GM18909 (cell line): ENCODE measurements around the gene CLEC4G.

Experiments
- ATAC-seq: cut with Tn5 transposase; IDR thresholded peaks from one replicate; pipeline ENCODE4 v1.9.1; 2021; ENCODE audit warnings: mild to moderate bottlenecking; ENCODE audit not compliant: unreplicated experiment, poor library complexity

The CLEC4G gene

DNA sequence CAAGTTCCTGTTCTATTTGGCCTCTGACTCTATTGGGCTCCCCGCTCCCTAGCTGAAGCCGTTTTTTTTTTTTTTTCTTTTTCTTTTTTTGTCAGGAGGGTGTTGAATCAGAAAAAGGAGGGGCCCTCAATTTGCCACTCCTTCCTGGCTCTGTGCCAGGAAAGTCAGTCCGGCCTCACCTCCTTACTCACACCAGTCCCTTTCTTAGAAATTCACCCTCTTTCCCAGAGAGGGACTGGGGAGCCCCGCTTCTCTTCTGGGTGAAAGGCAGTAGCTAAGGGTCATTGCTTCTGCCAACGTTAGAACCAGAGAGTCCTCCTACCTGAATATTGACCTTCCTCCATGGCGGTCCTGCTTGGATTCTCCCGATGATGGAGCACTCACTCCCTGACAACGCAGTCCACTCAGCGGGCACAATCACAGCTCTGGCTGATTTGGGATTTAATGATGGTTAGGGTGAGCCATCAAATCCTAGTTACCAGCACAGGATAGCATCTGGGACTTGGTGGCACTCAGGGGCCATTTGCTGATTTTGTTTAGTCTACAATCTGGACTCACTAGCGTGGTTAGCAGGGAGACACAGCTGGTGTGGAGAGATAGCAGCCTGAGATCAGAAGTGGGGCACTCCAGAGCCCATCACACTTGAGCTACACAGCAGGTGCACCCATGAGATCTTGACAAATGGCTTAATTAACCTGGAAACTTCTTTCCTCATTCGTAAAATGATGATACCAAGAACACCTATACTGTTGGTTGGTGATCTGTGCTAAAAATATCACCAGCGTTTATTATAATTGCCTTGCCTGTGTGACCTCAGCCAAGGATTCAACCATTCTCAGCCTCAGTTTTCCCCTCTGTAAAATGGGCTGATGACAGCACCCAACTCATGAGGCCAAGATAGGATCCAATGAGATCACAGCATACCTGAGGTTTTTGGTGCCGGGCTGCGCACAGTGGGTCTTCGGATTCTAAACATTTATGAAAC is 32.2 kb downstream of the CLEC4G start:
- ATAC-seq = no peak

DNA sequence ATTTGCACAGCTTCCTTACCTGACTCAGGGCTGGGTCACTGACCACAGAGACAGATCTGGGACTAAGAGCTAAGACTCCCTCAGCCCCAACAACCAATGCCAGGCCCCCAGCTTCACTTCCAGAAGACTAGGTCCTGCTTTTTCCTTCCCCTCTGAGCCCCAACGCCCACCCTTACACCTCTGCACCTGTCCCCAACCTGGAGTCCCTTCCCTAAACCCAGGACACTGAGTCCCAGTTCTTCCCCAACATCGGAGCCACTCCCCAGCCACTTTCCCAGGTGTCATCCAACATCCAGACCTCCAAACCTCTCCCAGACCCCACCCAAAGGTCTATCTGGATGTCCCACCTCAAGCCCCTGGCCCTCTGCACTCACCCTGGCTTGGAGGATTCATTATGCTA is 32.9 kb downstream of the CLEC4G start:
- ATAC-seq = no peak

DNA sequence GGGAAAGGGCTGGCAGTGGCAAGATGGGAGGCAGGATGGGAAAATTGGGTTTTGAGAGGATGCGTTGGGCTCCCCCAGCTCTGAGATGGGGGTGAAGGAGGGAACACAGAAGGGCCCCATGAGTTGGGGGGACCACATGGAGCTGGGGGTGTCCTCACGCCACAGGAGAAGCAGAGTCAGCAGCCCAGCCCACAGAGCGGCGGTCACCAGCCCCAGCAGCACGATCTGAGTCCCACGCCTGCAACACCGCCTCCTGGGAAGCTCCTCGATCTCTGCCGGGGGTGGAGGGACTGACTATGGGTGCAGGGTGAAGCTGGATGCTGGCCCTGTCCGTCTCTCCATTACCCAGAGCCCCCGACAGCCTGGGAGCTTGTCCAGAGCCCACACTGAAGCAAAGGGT is 33.3 kb downstream of the CLEC4G start:
- no peak for ATAC-seq

DNA sequence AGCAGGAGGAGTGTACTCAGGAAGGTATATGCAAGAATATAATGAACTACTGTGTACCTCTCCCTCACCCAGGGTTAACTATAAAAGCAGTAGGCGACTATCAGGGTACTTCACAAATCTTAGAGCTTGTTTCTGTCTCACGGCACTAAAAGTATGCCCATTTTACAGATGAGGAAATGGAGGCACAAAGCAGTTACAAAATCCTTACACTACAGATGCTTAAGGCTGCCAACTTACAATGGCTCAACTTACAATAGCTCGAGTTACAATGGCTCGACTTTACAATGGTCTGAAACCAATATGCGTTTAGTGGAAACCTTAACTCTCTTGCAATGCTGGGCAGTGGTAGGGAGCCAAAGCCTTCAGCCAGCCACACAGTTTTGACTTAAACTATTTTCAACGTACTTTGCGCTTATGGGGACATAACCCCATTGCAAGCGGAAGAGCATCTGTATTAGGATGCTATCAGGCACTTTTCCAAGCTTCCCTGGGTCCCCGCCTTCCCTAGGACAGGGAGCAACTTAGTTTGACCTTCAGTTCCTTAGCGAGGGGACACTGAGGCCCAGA is 34.1 kb downstream of the CLEC4G start:
- ATAC-seq = no peak

DNA sequence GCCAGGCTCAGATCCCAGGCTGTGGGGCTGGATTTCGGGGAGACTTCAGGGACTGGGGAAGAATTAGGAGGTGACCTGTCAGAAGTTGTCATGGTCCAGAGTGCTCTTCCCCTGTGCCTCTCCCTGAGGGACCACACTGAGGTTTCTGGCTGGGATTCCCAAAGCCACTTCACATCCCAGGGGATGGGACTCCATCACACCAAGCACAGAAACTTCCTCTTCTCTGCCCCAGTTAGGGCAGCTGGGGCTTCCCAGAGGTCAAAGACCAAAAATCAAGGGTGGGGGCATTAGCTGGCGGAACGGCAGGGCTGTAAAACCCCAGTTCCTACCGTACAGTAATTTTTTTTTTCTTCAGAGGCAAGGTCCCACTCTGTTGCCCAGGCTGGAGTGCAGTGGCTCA is 37.4 kb downstream of the CLEC4G start:
- ATAC-seq = no peak

DNA sequence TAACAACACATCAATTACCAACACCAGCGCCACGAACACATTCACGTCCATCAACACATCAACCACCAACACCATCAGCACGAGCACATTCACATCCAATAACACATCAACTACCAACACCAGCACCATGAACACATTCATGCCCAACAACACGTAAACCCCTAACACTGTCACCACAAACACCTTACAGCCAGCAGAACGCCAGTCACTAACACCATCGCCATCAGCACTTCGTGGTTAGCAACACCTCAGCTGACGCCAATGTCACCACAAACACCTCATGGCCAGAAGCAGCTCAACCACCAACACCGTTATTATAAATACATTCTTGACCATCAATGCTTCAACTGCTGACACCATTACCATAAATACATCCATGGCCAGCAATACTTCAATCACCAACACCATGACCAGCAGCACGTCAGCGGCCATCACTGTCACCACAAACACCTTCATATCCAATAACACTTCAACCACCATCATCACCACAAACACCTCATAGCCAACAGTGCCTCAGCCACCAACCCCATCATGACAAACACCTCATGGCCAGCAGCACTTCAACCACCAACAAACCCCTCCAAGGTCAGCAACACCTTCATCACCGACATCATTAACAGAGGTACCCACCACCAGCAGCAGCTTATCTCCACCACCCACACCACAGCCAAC is 39.4 kb downstream of the CLEC4G start:
- ATAC-seq = no peak

DNA sequence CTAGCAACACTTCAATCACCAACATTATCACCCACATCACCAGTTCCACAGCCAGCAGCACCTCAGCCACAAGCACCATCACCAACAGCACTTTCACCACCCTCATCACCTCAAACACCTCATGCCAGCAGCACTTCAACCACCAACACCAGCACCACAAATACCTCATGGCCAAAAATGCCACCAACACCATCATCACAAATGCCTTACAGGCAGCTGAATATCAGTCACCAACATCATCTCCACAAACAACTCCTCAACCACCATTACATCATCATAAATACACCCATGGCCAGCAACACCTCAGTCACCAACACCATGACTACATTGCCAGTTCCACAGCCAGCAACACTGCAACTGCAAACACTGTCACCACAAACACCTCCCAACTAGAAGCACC is 40.4 kb downstream of the CLEC4G start:
- no peak for ATAC-seq

DNA sequence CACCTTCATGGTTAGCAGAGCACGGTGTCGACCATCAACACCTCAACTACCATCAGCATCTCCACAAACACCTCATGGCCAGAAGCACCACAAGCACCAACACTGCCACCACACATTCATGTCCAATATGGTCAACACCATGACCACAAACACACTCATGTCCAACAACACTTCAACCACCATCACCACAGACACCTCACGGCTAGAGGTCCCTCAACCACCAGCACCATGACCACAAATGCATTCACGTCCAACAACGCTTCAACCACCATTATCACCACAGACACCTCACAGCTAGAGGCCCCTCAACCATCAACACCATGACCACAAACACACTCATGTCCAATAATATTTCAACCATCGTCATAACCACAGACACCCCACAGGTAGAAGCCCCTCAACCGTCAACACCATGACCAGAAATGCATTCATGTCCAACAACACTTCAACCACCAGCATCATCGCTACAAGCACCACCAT is 41.1 kb downstream of the CLEC4G start:
- no peak for ATAC-seq

DNA sequence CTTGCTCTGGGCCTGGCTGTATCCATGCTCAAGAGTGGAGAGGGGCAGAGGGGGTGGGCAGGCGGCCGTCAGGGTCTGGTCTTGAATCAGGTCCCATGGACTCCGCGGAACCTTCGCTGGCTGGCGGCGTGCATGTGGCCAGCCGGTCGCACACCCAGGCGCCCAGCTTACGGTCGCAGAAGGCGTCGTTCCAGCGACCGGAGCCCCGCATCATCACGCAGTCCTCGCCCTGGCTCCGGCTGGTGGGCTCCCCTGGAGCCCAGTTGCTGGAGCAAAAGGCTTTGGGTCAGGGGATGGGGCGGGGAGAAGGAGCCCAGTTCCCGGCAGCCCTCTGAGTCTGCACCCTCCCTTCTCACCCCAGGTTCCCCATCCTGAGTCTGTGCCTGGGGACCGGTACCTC is 42.7 kb downstream of the CLEC4G start:
- no peak for ATAC-seq

DNA sequence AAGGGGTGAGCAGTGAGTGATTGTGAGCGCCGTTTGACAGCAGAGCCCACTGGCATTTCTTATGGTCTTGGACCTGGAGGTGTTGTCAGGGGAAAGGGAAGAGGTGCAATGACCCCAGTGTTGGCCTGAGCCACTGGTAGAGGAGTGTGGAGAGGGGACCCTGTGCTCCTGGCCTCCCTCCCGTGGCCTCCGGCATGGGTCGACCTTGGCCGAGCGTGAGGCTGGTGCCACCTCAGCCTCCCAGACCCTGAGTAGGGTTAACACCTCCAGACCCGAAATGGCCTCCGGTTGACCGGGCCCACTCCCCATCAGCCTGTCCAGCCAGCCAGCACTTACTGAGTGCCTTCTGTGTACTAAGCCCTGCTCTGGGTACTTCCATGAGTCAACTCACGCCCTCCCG is 44.7 kb downstream of the CLEC4G start:
- ATAC-seq = no peak

DNA sequence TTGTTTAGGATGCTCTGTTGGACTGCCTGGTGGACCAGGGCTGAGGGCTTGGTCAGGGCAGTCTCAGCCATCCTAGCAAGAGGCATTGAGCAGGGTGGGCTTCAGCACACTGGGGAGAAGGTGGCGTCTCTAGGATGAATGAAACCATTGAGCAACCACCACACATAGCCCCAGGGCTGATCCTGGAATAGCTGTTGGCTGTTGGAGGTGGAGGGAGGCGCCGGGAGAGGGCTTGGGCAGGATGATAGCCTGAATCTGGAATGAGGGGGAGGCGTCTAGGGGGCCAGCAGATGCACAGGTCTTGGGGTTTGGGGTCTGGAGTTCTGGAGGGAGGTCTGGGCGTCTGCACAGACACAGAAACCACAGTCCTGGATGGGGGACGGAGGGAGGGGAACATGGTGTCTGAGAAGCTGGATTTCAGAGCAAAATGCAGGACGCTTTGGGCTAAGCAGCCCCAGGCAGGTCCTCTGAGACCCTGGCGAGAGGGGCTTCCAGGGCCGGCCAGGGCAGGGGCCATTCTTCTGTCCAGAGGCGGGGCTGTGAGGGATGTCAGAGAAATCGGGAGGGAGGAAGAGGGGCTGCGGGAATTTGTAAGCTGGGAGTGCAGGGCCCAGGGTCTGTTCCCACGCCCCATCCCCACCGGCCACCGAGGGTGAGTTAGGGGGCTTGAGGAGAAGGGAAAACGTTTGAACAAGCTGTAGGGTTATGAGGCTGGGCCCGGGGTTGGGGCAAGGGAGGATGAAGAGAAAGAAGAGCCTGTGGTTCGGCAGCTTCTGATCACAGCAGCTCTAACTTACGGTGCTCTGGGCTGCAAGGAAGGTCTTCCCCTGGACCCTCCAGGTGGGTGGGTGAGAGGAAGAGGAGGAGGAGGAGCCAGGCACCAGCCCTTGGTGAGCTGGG is 46.1 kb downstream of the CLEC4G start:
- ATAC-seq = no peak

DNA sequence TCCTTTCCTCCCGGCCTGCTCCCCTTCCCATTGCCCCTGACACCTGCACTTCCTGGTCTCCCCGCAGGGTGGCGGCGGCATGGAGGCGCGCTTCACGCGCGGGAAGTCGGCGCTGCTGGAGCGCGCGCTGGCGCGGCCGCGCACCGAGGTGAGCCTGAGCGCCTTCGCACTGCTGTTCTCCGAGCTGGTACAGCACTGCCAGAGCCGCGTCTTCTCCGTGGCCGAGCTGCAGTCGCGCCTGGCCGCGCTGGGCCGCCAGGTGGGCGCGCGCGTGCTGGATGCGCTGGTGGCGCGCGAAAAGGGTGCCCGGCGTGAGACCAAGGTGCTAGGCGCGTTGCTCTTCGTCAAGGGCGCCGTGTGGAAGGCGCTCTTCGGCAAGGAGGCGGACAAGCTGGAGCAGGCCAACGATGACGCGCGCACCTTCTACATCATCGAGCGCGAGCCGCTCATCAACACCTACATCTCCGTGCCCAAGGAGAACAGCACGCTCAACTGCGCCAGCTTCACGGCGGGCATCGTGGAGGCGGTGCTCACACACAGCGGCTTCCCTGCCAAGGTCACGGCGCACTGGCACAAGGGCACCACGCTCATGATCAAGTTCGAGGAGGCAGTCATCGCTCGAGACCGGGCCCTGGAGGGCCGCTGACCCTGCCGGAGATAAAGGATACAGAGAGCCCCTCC is 49.6 kb downstream of the CLEC4G start:
- no peak for ATAC-seq

DNA sequence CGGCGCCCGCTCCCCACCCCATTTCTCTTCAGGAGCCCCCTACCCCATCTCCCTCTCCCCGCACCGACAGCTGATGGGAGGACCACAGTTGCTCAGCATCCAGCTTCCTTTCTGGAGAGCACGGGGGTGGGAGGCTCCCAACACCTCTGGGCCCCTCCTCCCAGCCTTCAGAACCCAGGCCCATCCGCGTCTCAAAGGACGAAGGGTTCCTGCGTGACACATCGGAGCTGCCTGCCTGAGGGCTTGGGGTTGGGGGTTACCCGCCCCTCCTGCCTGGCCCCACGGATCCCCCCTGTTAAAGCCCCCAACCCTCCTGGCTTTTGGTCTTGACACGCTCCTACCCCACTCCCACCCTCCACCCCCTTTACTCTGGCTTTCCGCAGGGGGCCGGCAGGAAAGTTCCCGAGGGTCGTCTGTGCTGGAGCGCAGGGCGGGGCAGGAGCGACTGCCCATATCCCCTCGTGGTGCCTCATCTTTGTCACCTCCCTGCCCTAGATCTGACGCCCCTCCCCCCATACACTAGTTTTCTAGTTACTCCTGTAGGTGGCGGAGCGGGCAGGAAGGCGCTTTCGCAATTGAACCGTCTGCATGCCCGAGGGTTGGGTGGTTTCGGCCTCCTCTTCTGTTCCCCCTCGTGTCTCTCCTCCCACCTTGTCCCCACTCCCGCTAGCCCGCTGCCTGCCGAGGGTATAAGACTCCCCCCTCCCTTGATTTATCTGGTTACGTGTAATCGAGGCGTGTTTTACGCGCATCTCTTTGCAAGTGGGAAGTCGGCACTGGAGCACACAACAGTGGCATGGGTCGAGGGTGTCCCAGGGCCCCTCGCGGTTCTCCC is 50.4 kb downstream of the CLEC4G start:
- no peak for ATAC-seq

DNA sequence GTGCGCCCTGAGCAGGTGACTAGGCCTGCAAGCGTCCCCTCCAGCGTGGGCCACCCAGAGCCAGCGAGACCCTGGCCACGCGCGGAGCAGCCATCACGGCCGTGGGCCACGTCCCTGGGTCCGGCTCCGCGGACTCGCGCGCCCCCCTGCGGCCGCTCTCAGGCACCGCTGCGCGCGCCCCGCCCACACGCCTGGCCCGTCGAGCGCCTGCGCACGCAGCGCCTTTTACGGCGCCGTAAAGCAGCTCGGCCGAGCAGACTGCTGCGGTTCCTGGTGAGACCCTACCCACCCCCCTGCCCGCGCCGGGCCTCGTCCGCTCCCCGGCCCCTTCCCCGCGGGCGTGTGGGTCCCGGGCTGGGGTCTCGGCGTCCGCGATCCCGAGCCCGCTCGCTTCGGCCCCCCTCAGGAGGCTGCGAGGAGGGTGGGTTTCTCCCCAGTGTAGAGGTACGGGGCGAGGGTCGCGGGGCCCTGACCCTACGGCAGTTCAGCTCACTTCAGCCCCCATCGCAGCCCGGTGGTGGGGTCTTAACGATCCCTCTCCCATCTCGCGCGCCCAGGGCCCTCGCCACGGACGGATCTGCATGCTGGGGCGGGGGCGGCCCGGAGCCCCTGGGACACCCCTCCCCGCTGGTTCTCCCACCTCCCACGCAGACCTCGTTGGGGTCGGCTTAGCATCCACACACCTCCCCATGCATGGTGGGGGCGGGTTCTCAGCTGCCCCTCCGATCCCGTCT is 51.1 kb downstream of the CLEC4G start, which contains the start of gene TRAPPC5:
Gene TRAPPC5 (plus strand): TSS at position 228 of the 734 bp plus-strand sequence. CDS start 1,421 bp downstream, outside the sequence.
- ATAC-seq = peak; percentile 77

DNA sequence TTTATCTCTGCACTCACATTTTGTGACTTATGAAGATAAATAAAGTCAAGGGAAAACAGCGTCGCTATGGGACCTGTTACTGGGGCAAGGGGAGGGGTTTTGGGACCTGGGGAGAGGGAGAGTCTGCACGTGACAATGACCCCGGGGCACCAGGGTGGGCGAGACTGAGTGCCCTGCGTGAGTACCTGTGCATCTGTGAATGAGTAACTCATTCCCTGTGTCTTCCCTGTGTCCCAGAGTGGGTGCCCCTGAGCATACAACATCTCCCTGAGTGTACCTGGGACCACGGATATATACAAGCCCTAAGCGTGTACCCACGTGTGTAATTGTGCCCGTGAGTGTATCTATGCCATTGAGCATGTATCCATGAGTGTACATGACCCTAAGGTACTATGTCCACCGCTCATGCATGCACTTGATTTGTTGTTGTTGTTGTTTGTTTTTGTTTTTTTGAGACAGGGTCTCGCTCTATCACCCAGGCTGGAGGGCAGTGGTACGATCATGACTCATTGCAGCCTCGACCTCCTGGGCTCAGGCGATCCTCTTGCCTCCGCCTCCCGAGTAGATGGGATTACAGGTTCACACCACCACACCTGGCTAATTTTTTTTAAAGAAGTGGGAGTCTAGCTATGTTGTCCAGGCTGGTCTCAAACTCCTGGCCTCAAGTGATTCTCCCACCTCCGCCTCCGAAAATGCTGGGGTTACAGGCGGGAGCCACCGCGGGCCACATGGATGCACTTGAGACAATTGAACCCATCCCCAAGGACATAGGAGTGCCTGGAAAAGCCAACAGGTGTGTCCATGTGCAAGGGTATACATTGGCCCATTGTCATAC is 51.9 kb downstream of the CLEC4G start:
- ATAC-seq = no peak

DNA sequence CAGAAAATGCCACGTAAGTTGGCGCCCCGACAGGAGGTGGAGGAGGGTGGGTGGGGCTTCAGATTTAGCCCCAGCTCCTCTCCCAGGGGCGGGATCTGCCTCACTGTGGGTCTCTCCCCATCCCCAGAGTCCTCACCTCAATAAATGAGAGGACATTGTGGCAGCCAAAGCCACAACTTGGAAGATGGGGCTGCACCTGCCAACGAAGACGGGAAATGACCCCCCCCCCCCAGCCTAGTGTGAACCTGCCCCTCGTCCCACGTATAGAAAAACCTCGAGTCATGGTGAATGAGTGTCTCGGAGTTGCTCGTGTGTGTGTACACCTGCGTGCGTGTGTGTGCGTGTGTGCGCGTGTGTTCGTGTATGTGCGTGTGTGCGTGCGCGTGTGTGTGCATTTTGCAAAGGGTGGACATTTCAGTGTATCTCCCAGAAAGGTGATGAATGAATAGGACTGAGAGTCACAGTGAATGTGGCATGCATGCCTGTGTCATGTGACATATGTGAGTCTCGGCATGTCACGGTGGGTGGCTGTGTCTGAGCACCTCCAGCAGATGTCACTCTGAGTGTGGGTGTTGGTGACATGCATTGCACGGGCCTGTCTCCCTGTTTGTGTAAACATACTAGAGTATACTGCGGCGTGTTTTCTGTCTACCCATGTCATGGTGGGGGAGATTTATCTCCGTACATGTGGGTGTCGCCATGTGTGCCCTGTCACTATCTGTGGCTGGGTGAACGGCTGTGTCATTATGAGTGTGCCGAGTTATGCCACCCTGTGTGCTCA is 52.7 kb downstream of the CLEC4G start:
- ATAC-seq = peak; percentile 51
